ENCODE measurements around the gene RPSA. TPM values are rescaled to one million over a fixed set of nuclear protein-coding genes. Genes with fewer than 3 reads are reported as not detected.
"Not testable (repeated sequence)": the region's sequence is repeated elsewhere in the genome, so short reads cannot be mapped to it uniquely, and the experiment has no call there.

Gene RPSA
- 1,835 and 1,858 TPM in 2 replicates for total RNA-seq

GRCh38 chr3:39406368-39407258 is at the start of gene RPSA:
Gene RPSA (plus strand): TSS chr3:39406720. CDS start chr3:39407654, 934 bp downstream.
- intact Hi-C loops (cut with micrococcal nuclease): loop anchor here (1.0 to 10.0 kb wide), 9 partner anchors 22 to 1242 kb away; partner anchors contain the start of genes EIF1B, OXSR1, RPL14 and WDR48

GRCh38 chr3:39358333-39358732 is 48.2 kb upstream of the RPSA start:
- intact Hi-C loops (cut with micrococcal nuclease): no loop called here

GRCh38 chr3:39361252-39361927 is 45.1 kb upstream of the RPSA start:
- intact Hi-C loops (cut with micrococcal nuclease): loop anchor here (2.0 kb wide), 3 partner anchors 21 to 45 kb away; partner anchors contain the start of genes CCR8, RPSA and SLC25A38

- intact Hi-C loops (cut with micrococcal nuclease): loop anchor here (1.0 kb wide), 1 partner anchor 16 kb away; no protein-coding TSS in a partner anchor
Observed at GRCh38 chr3:39362192-39362591, 44.3 kb upstream of the RPSA start.

- intact Hi-C loops (cut with micrococcal nuclease): loop anchor here (1.0 kb wide), 1 partner anchor 15 kb away; no protein-coding TSS in a partner anchor
Observed at GRCh38 chr3:39362812-39363211, 43.7 kb upstream of the RPSA start.

- intact Hi-C loops (cut with micrococcal nuclease): not testable (repeated sequence)
Observed at GRCh38 chr3:39370450-39370849, 36.1 kb upstream of the RPSA start.

GRCh38 chr3:39372833-39373232 is 33.7 kb upstream of the RPSA start:
- intact Hi-C loops (cut with micrococcal nuclease): no loop called here

- intact Hi-C loops (cut with micrococcal nuclease): no loop called here
Observed at GRCh38 chr3:39376959-39377634, 29.4 kb upstream of the RPSA start.

- intact Hi-C loops (cut with micrococcal nuclease): loop anchor here (1.0 kb wide), 4 partner anchors 16 to 224 kb away; no protein-coding TSS in a partner anchor
Observed at GRCh38 chr3:39378088-39378487, 28.4 kb upstream of the RPSA start.

- intact Hi-C loops (cut with micrococcal nuclease): loop anchor here (1.0 kb wide), 4 partner anchors 17 to 225 kb away; no protein-coding TSS in a partner anchor
Observed at GRCh38 chr3:39378957-39379777, 27.4 kb upstream of the RPSA start.

GRCh38 chr3:39379778-39380155 is 26.8 kb upstream of the RPSA start:
- intact Hi-C loops (cut with micrococcal nuclease): no loop called here

GRCh38 chr3:39381432-39381831 is 25.1 kb upstream of the RPSA start:
- intact Hi-C loops (cut with micrococcal nuclease): no loop called here

- intact Hi-C loops (cut with micrococcal nuclease): loop anchor here (2.0 kb wide), 2 partner anchors 22 to 276 kb away; partner anchors contain the start of genes GORASP1 and TTC21A
Observed at GRCh38 chr3:39383045-39383880, 23.3 kb upstream of the RPSA start, which contains the start of gene SLC25A38. Gene SLC25A38 (plus strand): TSS chr3:39383370. CDS start chr3:39383725, 355 bp downstream.

- intact Hi-C loops (cut with micrococcal nuclease): loop anchor here (1.0 to 2.0 kb wide), 5 partner anchors 22 to 333 kb away; partner anchors contain the start of genes GORASP1, RPSA, SCN11A and TTC21A
Observed at GRCh38 chr3:39383881-39384664, 22.4 kb upstream of the RPSA start.

GRCh38 chr3:39384665-39385000 is 21.9 kb upstream of the RPSA start:
- intact Hi-C loops (cut with micrococcal nuclease): loop anchor here (1.0 to 2.0 kb wide), 3 partner anchors 22 to 333 kb away; partner anchors contain the start of genes RPSA and SCN11A

- intact Hi-C loops (cut with micrococcal nuclease): loop anchor here (2.0 kb wide), 1 partner anchor 205 kb away; no protein-coding TSS in a partner anchor
Observed at GRCh38 chr3:39385456-39386090, 20.9 kb upstream of the RPSA start.

- intact Hi-C loops (cut with micrococcal nuclease): no loop called here
Observed at GRCh38 chr3:39386318-39386717, 20.2 kb upstream of the RPSA start.

- intact Hi-C loops (cut with micrococcal nuclease): no loop called here
Observed at GRCh38 chr3:39387411-39387975, 19.0 kb upstream of the RPSA start.

Measured in T-helper 2 cell treated with Interferon-gamma antibody and Interleukin-4, amounts not matched to agents 100 ng/mL and 5 ng/mL, for 36 hours (primary cell).